A549 (cell line): ENCODE data around the gene HIPK3. TPM values are rescaled to one million over a fixed set of nuclear protein-coding genes. Genes with fewer than 3 reads are reported as not detected.

ENCODE experiments used
- ATAC-seq, 2 experiments: fragments of 200-7000 bp in 1 of 2; fragments of >200 bp in 1 of 2; cut with Nextera tagmentation in 1 of 2; cut with Tn5 transposase in 1 of 2; 3 replicates each; pipeline versions ENCODE4 v1.8.0 to v1.9.1; 2018 to 2020; ENCODE audit warnings: mild to moderate bottlenecking in 1 of 2, moderate library complexity in 1 of 2
- CTCF ChIA-PET: fragments of 300-600 bp; sonication (Branson Sonifier 250); formaldehyde crosslinking; extraction: SDS; loops from one replicate; lab custom pipeline; 2021; ENCODE audit warnings: antibody characterized with exemption, inconsistent platforms; lab: Yijun Ruan, JAX
- POLR2A ChIA-PET: fragments of 350-600 bp; formaldehyde crosslinking; extraction: SDS; loops from one replicate; lab custom pipeline; 2021; ENCODE audit warnings: antibody characterized with exemption, inconsistent platforms; lab: Yijun Ruan, JAX
- DNase-seq, 2 experiments: peaks; one replicate each; pipeline versions ENCODE4 v3.0.0 to v3.0.0-alpha.2; 2011 to 2016; ENCODE audit warnings: low read depth in 1 of 2, low spot score in 1 of 2
- FAIRE-seq: peaks from 2 replicates; lab custom pipeline; 2011; peaks lifted over from hg19 to GRCh38; lab: Jason Lieb, UNC
- H3K27ac ChIP-seq, 2 experiments: fragments of >200 bp; sonication (Bioruptor Twin); formaldehyde crosslinking; 3 replicates each; pipeline ENCODE4 v1.5.1; 2016 to 2017
- H3K4me1 ChIP-seq: fragments of >200 bp; sonication (Bioruptor Twin); formaldehyde crosslinking; 3 replicates; pipeline ENCODE4 v1.6.1; 2016
- H3K4me2 ChIP-seq: fragments of >200 bp; sonication (Bioruptor Twin); formaldehyde crosslinking; 3 replicates; pipeline ENCODE4 v1.6.1; 2016
- H3K4me3 ChIP-seq: fragments of >200 bp; sonication (Bioruptor Twin); formaldehyde crosslinking; 3 replicates; pipeline ENCODE4 v1.5.1; 2016
- H3K9me3 ChIP-seq: fragments of >200 bp; sonication (Bioruptor Twin); formaldehyde crosslinking; 3 replicates; pipeline ENCODE4 v1.6.1; 2016
- ATOH8 ChIP-seq: fragments of 250-450 bp; sonication (Bioruptor Pico); IDR thresholded peaks from 2 replicates; pipeline ENCODE4 v1.5.0; 2020; ENCODE audit warnings: low read depth, mild to moderate bottlenecking, moderate library complexity
- BCL3 ChIP-seq: fragments of >200 bp; sonication (Bioruptor Twin); formaldehyde crosslinking; IDR thresholded peaks from 3 replicates; pipeline ENCODE4 v1.6.1; 2016
- BHLHE40 ChIP-seq: IDR thresholded peaks from 2 replicates; pipeline ENCODE4 v1.6.1; 2012; ENCODE audit warnings: low read depth, low read length, inconsistent platforms
- CBX2 ChIP-seq: fragments of 200-600 bp; sonication (generic); IDR thresholded peaks from 2 replicates; pipeline ENCODE4 v1.6.1; 2016; ENCODE audit warnings: low read depth, mild to moderate bottlenecking, borderline replicate concordance
- EHF ChIP-seq: fragments of 250-450 bp; sonication (Bioruptor Pico); IDR thresholded peaks from 2 replicates; pipeline ENCODE4 v1.5.0; 2020; ENCODE audit warnings: mild to moderate bottlenecking
- HDAC2 ChIP-seq: fragments of 200-600 bp; sonication (generic); IDR thresholded peaks from 2 replicates; pipeline ENCODE4 v1.6.1; 2016
- HEYL ChIP-seq: fragments of 250-450 bp; sonication (Bioruptor Pico); IDR thresholded peaks from 2 replicates; pipeline ENCODE4 v1.8.0; 2021; ENCODE audit warnings: mild to moderate bottlenecking, moderate library complexity
- HMGXB4 ChIP-seq: fragments of 250-450 bp; sonication (Bioruptor Pico); IDR thresholded peaks from 2 replicates; pipeline ENCODE4 v1.5.0; 2021; ENCODE audit warnings: mild to moderate bottlenecking, moderate library complexity, borderline replicate concordance
- HOXB13 ChIP-seq: fragments of 250-450 bp; sonication (Bioruptor Pico); IDR thresholded peaks from 2 replicates; pipeline ENCODE4 v1.5.0; 2020; ENCODE audit warnings: low read depth, mild to moderate bottlenecking, moderate library complexity
- KDM1A ChIP-seq: fragments of 200-600 bp; sonication (generic); IDR thresholded peaks from 2 replicates; pipeline ENCODE4 v1.6.1; 2016; ENCODE audit warnings: low read depth, mild to moderate bottlenecking
- MAZ ChIP-seq: fragments of 150-350 bp; IDR thresholded peaks from 2 replicates; pipeline ENCODE4 v1.6.1; 2014; ENCODE audit warnings: antibody characterized with exemption, low read depth, low read length, borderline replicate concordance
- PBX3 ChIP-seq: IDR thresholded peaks from 2 replicates; pipeline ENCODE4 v1.6.1; 2012
- PHF8 ChIP-seq: fragments of 200-600 bp; sonication (generic); IDR thresholded peaks from 2 replicates; pipeline ENCODE4 v1.6.1; 2016; ENCODE audit warnings: low read depth, mild to moderate bottlenecking, antibody characterized with exemption, moderate library complexity, borderline replicate concordance
- POLR2A ChIP-seq: IDR thresholded peaks from 2 replicates; pipeline ENCODE4 v1.6.1; 2012; ENCODE audit warnings: mild to moderate bottlenecking, low read length
- REST ChIP-seq: fragments of 200-600 bp; sonication (generic); IDR thresholded peaks from 2 replicates; pipeline ENCODE4 v1.6.1; 2016; ENCODE audit warnings: antibody characterized with exemption, mild to moderate bottlenecking, moderate library complexity
- USF2 ChIP-seq: fragments of 450-650 bp; IDR thresholded peaks from 2 replicates; pipeline ENCODE4 v1.6.1; 2014; ENCODE audit warnings: antibody characterized with exemption
- ZFP36 ChIP-seq: fragments of 450-650 bp; IDR thresholded peaks from 2 replicates; pipeline ENCODE4 v1.6.1; 2014; ENCODE audit warnings: borderline replicate concordance; ENCODE audit not compliant: partially characterized antibody
- ZNF302 ChIP-seq: fragments of 250-450 bp; sonication (Bioruptor Pico); IDR thresholded peaks from 2 replicates; pipeline ENCODE4 v1.9.0; 2021; ENCODE audit warnings: inconsistent platforms, mild to moderate bottlenecking, moderate library complexity
- ZSCAN20 ChIP-seq: fragments of 250-450 bp; sonication (Bioruptor Pico); IDR thresholded peaks from 2 replicates; pipeline ENCODE4 v1.8.0; 2022; ENCODE audit warnings: mild to moderate bottlenecking, moderate library complexity
- WGBS: methylation state at CpG from one replicate; pipeline ENCODE4 v1.1.6; 2017; ENCODE audit errors: missing lambda C conversion rate; 5-methylcytosine and 5-hydroxymethylcytosine counted together
- polyA plus RNA-seq, 4 experiments: library from polyadenylated mRNA; depleted of rRNA in 3 of 4; stranded (reverse); fragments of >200 nt; fragmentation: RNase III in 1 of 4; extraction: RNeasy Plus Mini Kit Qiagen cat#74134 plus additional on column Dnase treatment in 1 of 4; gene quantifications; 2 replicates in 3 of 4; 3 replicates in 1 of 4; pipeline ENCODE4 v1.2.3, GENCODE V29; 2011 to 2017

The HIPK3 gene
- polyA plus RNA-seq, 2 of the 4 experiments (the other 2 are of a cell fraction), result 15.1 to 31.6 TPM

- Histone ChIP-seq H3K9me3 (no peaks in the 10 kb centered on the region), H3K4me3 (no peak overlapping the region), H3K4me1 (no peaks in the 10 kb centered on the region), H3K27ac (no peak overlapping the region), H3K4me2 (no peak overlapping the region)
- no peak for TF ChIP-seq USF2
- no peak for TF ChIP-seq ZFP36
- TF ChIP-seq HOXB13, result no peak
- TF ChIP-seq REST, result no peak
- TF ChIP-seq PBX3, result no peak
- TF ChIP-seq ZNF302 (CRISPR knock-in tag), result no peak
- no peak for TF ChIP-seq BCL3
- TF ChIP-seq ZSCAN20 (CRISPR knock-in tag), result no peak
- TF ChIP-seq EHF (CRISPR knock-in tag), result no peak
- TF ChIP-seq POLR2A, result no peak
- TF ChIP-seq CBX2, result no peak
- no peak for TF ChIP-seq PHF8
- no peak for TF ChIP-seq HMGXB4
- TF ChIP-seq BHLHE40, result no peak
- no peak for TF ChIP-seq ATOH8 (CRISPR knock-in tag)
- TF ChIP-seq HDAC2, result no peak
- TF ChIP-seq HEYL (CRISPR knock-in tag), result no peak
- TF ChIP-seq MAZ, result no peak
- TF ChIP-seq KDM1A, result no peak
- 92% methylated on average over 4 of the region's 4 CpGs for WGBS
- FAIRE-seq (no peak), DNase-seq (no peak), ATAC-seq (no peak; a peak in 1 of 6 replicates)
- ChIA-PET POLR2A (interaction anchor here (0.6 to 1.1 kb wide), 2 partner anchors 197 to 280 kb away, joined by 3 read pairs; partner anchors contain the start of gene CSTF3), CTCF (interaction anchor here (1.0 to 2.5 kb wide), 2 partner anchors 330 to 384 kb away, joined by 5 to 15 read pairs; no protein-coding TSS in a partner anchor)
Observed at GRCh38 chr11:33358150-33358831, 101.1 kb downstream of the HIPK3 start.
